ENCODE measurements around the gene ADRB1. TPM values are rescaled to one million over a fixed set of nuclear protein-coding genes. Genes with fewer than 3 reads are reported as not detected.
A peak's percentile ranks its signal among the peaks of the same experiment; 100 is the strongest.

Gene ADRB1
- total RNA-seq, 1 experiment from 2014 or later: 0.15 TPM

DNA sequence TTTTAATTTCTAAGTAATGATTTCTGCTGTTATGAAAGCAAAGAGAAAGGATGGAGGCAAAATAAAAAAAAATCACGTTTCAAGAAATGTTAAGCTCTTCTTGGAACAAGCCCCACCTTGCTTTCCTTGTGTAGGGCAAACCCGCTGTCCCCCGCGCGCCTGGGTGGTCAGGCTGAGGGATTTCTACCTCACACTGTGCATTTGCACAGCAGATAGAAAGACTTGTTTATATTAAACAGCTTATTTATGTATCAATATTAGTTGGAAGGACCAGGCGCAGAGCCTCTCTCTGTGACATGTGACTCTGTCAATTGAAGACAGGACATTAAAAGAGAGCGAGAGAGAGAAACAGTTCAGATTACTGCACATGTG, 2.4 kb downstream of the ADRB1 start:
- peaks cover 67% of the 10 kb centered on the region for H3K27me3 ChIP-seq (ENCODE audit: low read length)
- H3K79me2 ChIP-seq (ENCODE audit: low read length): no peaks in the 10 kb centered on the region
- POLR2A ChIA-PET (ENCODE audit: unreplicated experiment): no interaction called here
- H3K4me2 ChIP-seq (ENCODE audit: low read length): 0 out of 2 replicates have a peak overlapping the region, but pooled peaks have one; percentile 67
- no peaks in the 10 kb centered on the region for H3K9me2 ChIP-seq (replicated peaks; ENCODE audit: low read length)
- no peak overlapping the region for H2AFZ ChIP-seq (ENCODE audit: low read length)
- H3K27ac ChIP-seq (ENCODE audit: low read length): no peak overlapping the region
- no peak overlapping the region for H3K4me3 ChIP-seq (ENCODE audit: low read length)
- intact Hi-C loops (cut with micrococcal nuclease): no loop called here
- H3K9me3 ChIP-seq (ENCODE audit: low read length): no peaks in the 10 kb centered on the region
- DNase-seq: no peak
- CTCF ChIA-PET: no interaction called here
- TSS peak; percentile 85 for BruUV-seq (replicated peaks)
- no peaks in the 10 kb centered on the region for H3K36me3 ChIP-seq (ENCODE audit: low read depth, low read length)
- H4K20me1 ChIP-seq (ENCODE audit: low read length): no peaks in the 10 kb centered on the region
- no peak for ATAC-seq
- H3F3A ChIP-seq (ENCODE audit: low read length, unreplicated experiment): no peaks in the 10 kb centered on the region
- peaks cover 4% of the 10 kb centered on the region; the same call in 1 of the 2 replicates for H3K4me1 ChIP-seq (ENCODE audit: insufficient read depth, low read length)
- no peak for TF ChIP-seq EZH2phosphoT487 (IDR thresholded peaks at IDR 0.05; ENCODE audit: borderline replicate concordance, low read length)
- TF ChIP-seq, protein P1, sequence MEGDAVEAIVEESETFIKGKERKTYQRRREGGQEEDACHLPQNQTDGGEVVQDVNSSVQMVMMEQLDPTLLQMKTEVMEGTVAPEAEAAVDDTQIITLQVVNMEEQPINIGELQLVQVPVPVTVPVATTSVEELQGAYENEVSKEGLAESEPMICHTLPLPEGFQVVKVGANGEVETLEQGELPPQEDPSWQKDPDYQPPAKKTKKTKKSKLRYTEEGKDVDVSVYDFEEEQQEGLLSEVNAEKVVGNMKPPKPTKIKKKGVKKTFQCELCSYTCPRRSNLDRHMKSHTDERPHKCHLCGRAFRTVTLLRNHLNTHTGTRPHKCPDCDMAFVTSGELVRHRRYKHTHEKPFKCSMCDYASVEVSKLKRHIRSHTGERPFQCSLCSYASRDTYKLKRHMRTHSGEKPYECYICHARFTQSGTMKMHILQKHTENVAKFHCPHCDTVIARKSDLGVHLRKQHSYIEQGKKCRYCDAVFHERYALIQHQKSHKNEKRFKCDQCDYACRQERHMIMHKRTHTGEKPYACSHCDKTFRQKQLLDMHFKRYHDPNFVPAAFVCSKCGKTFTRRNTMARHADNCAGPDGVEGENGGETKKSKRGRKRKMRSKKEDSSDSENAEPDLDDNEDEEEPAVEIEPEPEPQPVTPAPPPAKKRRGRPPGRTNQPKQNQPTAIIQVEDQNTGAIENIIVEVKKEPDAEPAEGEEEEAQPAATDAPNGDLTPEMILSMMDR (conservative IDR thresholded peaks at IDR 0.05; ENCODE audit: low read depth, low read length): no peak
- no peak for TF ChIP-seq EZH2 (IDR thresholded peaks at IDR 0.05; ENCODE audit: low read length, unreplicated experiment)
- H3K9ac ChIP-seq (ENCODE audit: low read length): no peak overlapping the region

DNA sequence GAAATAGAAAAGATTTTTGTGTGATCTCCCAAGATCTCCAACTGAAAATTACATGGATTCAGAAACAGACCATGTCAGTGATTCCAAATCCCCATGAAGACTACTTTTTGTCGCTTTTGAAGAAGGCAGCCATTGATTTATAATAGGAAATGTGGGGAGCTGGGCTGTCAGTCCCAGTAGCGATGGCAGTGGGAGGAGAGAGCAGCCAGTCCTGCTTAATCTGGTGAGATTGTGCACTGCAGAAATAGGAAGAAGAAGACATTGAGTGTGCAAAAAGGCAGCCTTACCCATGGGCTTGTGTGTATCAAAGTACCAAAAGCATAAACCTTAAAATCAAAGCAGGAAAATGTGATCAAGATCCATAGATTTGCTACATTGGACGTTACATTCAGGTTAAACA, 4.8 kb downstream of the ADRB1 start:
- H3K9me3 ChIP-seq (ENCODE audit: low read length): no peaks in the 10 kb centered on the region
- H3K9me2 ChIP-seq (replicated peaks; ENCODE audit: low read length): no peaks in the 10 kb centered on the region
- TF ChIP-seq EZH2phosphoT487 (IDR thresholded peaks at IDR 0.05; ENCODE audit: borderline replicate concordance, low read length) (no peak), EZH2 (IDR thresholded peaks at IDR 0.05; ENCODE audit: low read length, unreplicated experiment) (no peak)
- TF ChIP-seq, protein P1 (conservative IDR thresholded peaks at IDR 0.05; ENCODE audit: low read depth, low read length): no peak
- intact Hi-C loops (cut with micrococcal nuclease): no loop called here
- no TSS peak for BruUV-seq (replicated peaks)
- POLR2A ChIA-PET (ENCODE audit: unreplicated experiment): no interaction called here
- DNase-seq: no peak
- no peak for ATAC-seq
- H3K36me3 ChIP-seq (ENCODE audit: low read depth, low read length): no peaks in the 10 kb centered on the region
- H2AFZ ChIP-seq (ENCODE audit: low read length): no peak overlapping the region
- no peaks in the 10 kb centered on the region for H3K79me2 ChIP-seq (ENCODE audit: low read length)
- H3K9ac ChIP-seq (ENCODE audit: low read length): no peak overlapping the region
- no peaks in the 10 kb centered on the region for H3F3A ChIP-seq (ENCODE audit: low read length, unreplicated experiment)
- H3K4me1 ChIP-seq (ENCODE audit: insufficient read depth, low read length): peaks cover 4% of the 10 kb centered on the region; the same call in 1 of the 2 replicates
- H4K20me1 ChIP-seq (ENCODE audit: low read length): no peaks in the 10 kb centered on the region
- peaks cover 65% of the 10 kb centered on the region for H3K27me3 ChIP-seq (ENCODE audit: low read length)
- no peak overlapping the region for H3K4me2 ChIP-seq (ENCODE audit: low read length)
- no peak overlapping the region for H3K27ac ChIP-seq (ENCODE audit: low read length)
- CTCF ChIA-PET: no interaction called here
- no peak overlapping the region for H3K4me3 ChIP-seq (ENCODE audit: low read length)

DNA sequence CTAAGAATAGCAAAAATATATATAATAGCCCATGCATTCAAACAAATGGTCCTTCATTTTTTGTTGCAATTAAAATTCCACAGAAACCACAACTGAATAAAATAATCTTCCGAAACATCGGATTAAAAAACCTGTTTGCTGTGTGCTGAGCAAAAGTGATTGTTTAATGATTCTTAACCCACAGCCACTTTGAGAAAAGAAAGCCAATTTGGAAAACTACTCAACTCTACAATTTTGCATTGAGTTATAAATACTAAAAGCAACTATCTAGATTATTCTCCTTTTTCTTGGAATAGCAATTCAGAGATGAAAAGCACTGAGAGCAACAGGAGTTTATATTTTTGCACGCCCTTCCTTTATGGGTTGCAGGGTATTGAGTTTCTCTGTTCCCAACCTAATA, 8.0 kb downstream of the ADRB1 start:
- TF ChIP-seq EZH2phosphoT487 (IDR thresholded peaks at IDR 0.05; ENCODE audit: borderline replicate concordance, low read length) (no peak), EZH2 (IDR thresholded peaks at IDR 0.05; ENCODE audit: low read length, unreplicated experiment) (no peak)
- TF ChIP-seq, protein P1 (conservative IDR thresholded peaks at IDR 0.05; ENCODE audit: low read depth, low read length): no peak
- Histone ChIP-seq H3K79me2 (ENCODE audit: low read length) (no peaks in the 10 kb centered on the region), H3K27ac (ENCODE audit: low read length) (no peak overlapping the region), H2AFZ (ENCODE audit: low read length) (no peak overlapping the region), H3K4me2 (ENCODE audit: low read length) (no peak overlapping the region), H3K27me3 (ENCODE audit: low read length) (peaks cover 40% of the 10 kb centered on the region), H4K20me1 (ENCODE audit: low read length) (no peaks in the 10 kb centered on the region), H3F3A (ENCODE audit: low read length, unreplicated experiment) (no peaks in the 10 kb centered on the region), H3K9ac (ENCODE audit: low read length) (no peak overlapping the region), H3K9me2 (replicated peaks; ENCODE audit: low read length) (no peaks in the 10 kb centered on the region), H3K4me3 (ENCODE audit: low read length) (no peak overlapping the region), H3K9me3 (ENCODE audit: low read length) (no peaks in the 10 kb centered on the region), H3K4me1 (ENCODE audit: insufficient read depth, low read length) (no peaks in the 10 kb centered on the region), H3K36me3 (ENCODE audit: low read depth, low read length) (no peaks in the 10 kb centered on the region)
- DNase-seq (no peak), ATAC-seq (no peak)
- intact Hi-C loops (cut with micrococcal nuclease): no loop called here
- ChIA-PET CTCF (no interaction called here), POLR2A (ENCODE audit: unreplicated experiment) (no interaction called here)
- no TSS peak for BruUV-seq (replicated peaks)
